Karpas-422 (cell line): Measurements from ENCODE around the gene PSMB2. TPM values are rescaled to one million over a fixed set of nuclear protein-coding genes. Genes with fewer than 3 reads are reported as not detected.

Source experiments
- DNase-seq: peaks from one replicate; pipeline ENCODE4 v3.0.0-alpha.2; 2015
- H2AFZ ChIP-seq: fragments of 200-600 bp; sonication (generic); 2 replicates; pipeline ENCODE4 v1.6.1; 2014; ENCODE audit warnings: antibody characterized with exemption, low read length, mixed read lengths
- H3K27ac ChIP-seq: fragments of 200-600 bp; sonication (generic); 2 replicates; pipeline ENCODE4 v1.5.1; 2014; ENCODE audit warnings: mild to moderate bottlenecking, low read length, moderate library complexity
- H3K27me3 ChIP-seq: fragments of 200-600 bp; sonication (generic); 2 replicates; pipeline ENCODE4 v1.6.1; 2014; ENCODE audit warnings: low read length, mixed read lengths
- H3K36me3 ChIP-seq: fragments of 200-600 bp; sonication (generic); 2 replicates; pipeline ENCODE4 v1.6.1; 2014; ENCODE audit warnings: low read length, mixed read lengths; ENCODE audit not compliant: insufficient read depth
- H3K4me1 ChIP-seq: fragments of 200-600 bp; sonication (generic); 2 replicates; pipeline ENCODE4 v1.6.1; 2014; ENCODE audit warnings: mild to moderate bottlenecking, low read length, mixed read lengths
- H3K4me2 ChIP-seq: fragments of 200-600 bp; sonication (generic); 2 replicates; pipeline ENCODE4 v1.6.1; 2014; ENCODE audit warnings: low read length, low read depth, mild to moderate bottlenecking; ENCODE audit not compliant: poor library complexity, severe bottlenecking
- H3K4me3 ChIP-seq: fragments of 200-600 bp; sonication (generic); 2 replicates; pipeline ENCODE4 v1.5.1; 2014; ENCODE audit warnings: mild to moderate bottlenecking, antibody characterized with exemption, low read length, mixed read lengths
- H3K79me2 ChIP-seq: fragments of 200-600 bp; sonication (generic); 2 replicates; pipeline ENCODE4 v1.6.1; 2014; ENCODE audit warnings: mild to moderate bottlenecking, low read length, mixed read lengths
- H3K9ac ChIP-seq: fragments of 200-600 bp; sonication (generic); 2 replicates; pipeline ENCODE4 v1.6.0; 2014; ENCODE audit warnings: low read length
- H3K9me2 ChIP-seq: fragments of 200-600 bp; sonication (generic), shearing (Covaris generic); replicated peaks from 2 replicates; pipeline ENCODE4 v1.6.0; 2014; ENCODE audit warnings: mild to moderate bottlenecking, low read length, moderate library complexity; ENCODE audit not compliant: insufficient read depth
- H3K9me3 ChIP-seq: fragments of 300-700, 200-600 bp; sonication (generic); 2 replicates; pipeline ENCODE4 v1.6.1; 2014; ENCODE audit warnings: low read length, mixed read lengths
- H4K20me1 ChIP-seq: fragments of 200-600 bp; sonication (generic); 2 replicates; pipeline ENCODE4 v1.6.1; 2014; ENCODE audit warnings: mild to moderate bottlenecking, antibody characterized with exemption, low read length, low read depth; ENCODE audit not compliant: insufficient read depth
- total RNA-seq: library from RNA; depleted of rRNA; stranded (reverse); fragments of >200 nt; shearing (Covaris generic); gene quantifications from 2 replicates; pipeline ENCODE4 v1.2.3, GENCODE V29; 2014; ENCODE audit warnings: low replicate concordance

The PSMB2 gene
- total RNA-seq, 1 experiment from 2014 or later: 59.7 TPM

GRCh38 chr1:35619237-35620121 lies 21.8 kb downstream of the PSMB2 start:
- no peaks in the 10 kb centered on the region for H3K4me1 ChIP-seq
- no peak for DNase-seq
- 0 out of 2 replicates have a peak, but pooled peaks cover 8% of the 10 kb centered on the region for H4K20me1 ChIP-seq
- no peaks in the 10 kb centered on the region for H3K9me2 ChIP-seq
- no peaks in the 10 kb centered on the region for H3K9me3 ChIP-seq
- no peak overlapping the region for H3K4me3 ChIP-seq
- H3K4me2 ChIP-seq: no peak overlapping the region
- peaks cover 45% of the 10 kb centered on the region for H3K36me3 ChIP-seq
- peaks cover 92% of the 10 kb centered on the region for H3K79me2 ChIP-seq
- H3K27me3 ChIP-seq: no peaks in the 10 kb centered on the region
- H3K9ac ChIP-seq: no peak overlapping the region
- no peak overlapping the region for H3K27ac ChIP-seq
- H2AFZ ChIP-seq: no peak overlapping the region

- Histone ChIP-seq H3K4me2 (no peak overlapping the region), H3K79me2 (peaks cover 95% of the 10 kb centered on the region), H4K20me1 (0 out of 2 replicates have a peak, but pooled peaks cover 12% of the 10 kb centered on the region), H3K4me1 (no peaks in the 10 kb centered on the region), H3K9me3 (no peaks in the 10 kb centered on the region), H3K27ac (no peak overlapping the region), H3K9ac (no peak overlapping the region), H2AFZ (no peak overlapping the region), H3K9me2 (no peaks in the 10 kb centered on the region), H3K4me3 (no peak overlapping the region), H3K27me3 (no peaks in the 10 kb centered on the region), H3K36me3 (peaks cover 57% of the 10 kb centered on the region; the same call in 1 of the 2 replicates)
- DNase-seq: no peak
These were observed 25.9 kb downstream of the PSMB2 start for GRCh38 chr1:35615440-35615839.

GRCh38 chr1:35611655-35612054 lies 29.7 kb downstream of the PSMB2 start:
- H3K36me3 ChIP-seq: peaks cover 64% of the 10 kb centered on the region
- H4K20me1 ChIP-seq: 0 out of 2 replicates have a peak, but pooled peaks cover 12% of the 10 kb centered on the region
- no peak overlapping the region for H3K4me2 ChIP-seq
- no peak overlapping the region for H2AFZ ChIP-seq
- H3K9me2 ChIP-seq: no peaks in the 10 kb centered on the region
- peaks cover 90% of the 10 kb centered on the region for H3K79me2 ChIP-seq
- no peaks in the 10 kb centered on the region for H3K4me1 ChIP-seq
- no peaks in the 10 kb centered on the region for H3K9me3 ChIP-seq
- no peak for DNase-seq
- no peak overlapping the region for H3K4me3 ChIP-seq
- no peak overlapping the region for H3K27ac ChIP-seq
- no peak overlapping the region for H3K9ac ChIP-seq
- no peaks in the 10 kb centered on the region for H3K27me3 ChIP-seq

GRCh38 chr1:35605867-35606182 lies 35.5 kb downstream of the PSMB2 start:
- Histone ChIP-seq H3K36me3 (peaks cover 57% of the 10 kb centered on the region), H3K79me2 (peaks cover 48% of the 10 kb centered on the region), H3K9ac (no peak overlapping the region), H3K4me1 (no peaks in the 10 kb centered on the region), H3K4me2 (no peak overlapping the region), H3K27me3 (no peaks in the 10 kb centered on the region), H3K9me3 (no peaks in the 10 kb centered on the region), H3K9me2 (no peaks in the 10 kb centered on the region), H2AFZ (no peak overlapping the region), H3K27ac (no peak overlapping the region), H4K20me1 (0 out of 2 replicates have a peak, but pooled peaks cover 6% of the 10 kb centered on the region), H3K4me3 (no peak overlapping the region)
- DNase-seq: no peak

- peaks cover 43% of the 10 kb centered on the region for H3K79me2 ChIP-seq
- no peak for DNase-seq
- H3K9me3 ChIP-seq: no peaks in the 10 kb centered on the region
- H3K9me2 ChIP-seq: no peaks in the 10 kb centered on the region
- H3K27ac ChIP-seq: no peak overlapping the region
- peaks cover 62% of the 10 kb centered on the region for H3K36me3 ChIP-seq
- 0 out of 2 replicates have a peak, but pooled peaks cover 6% of the 10 kb centered on the region for H4K20me1 ChIP-seq
- H2AFZ ChIP-seq: no peak overlapping the region
- H3K27me3 ChIP-seq: no peaks in the 10 kb centered on the region
- no peaks in the 10 kb centered on the region for H3K4me1 ChIP-seq
- no peak overlapping the region for H3K9ac ChIP-seq
- H3K4me3 ChIP-seq: no peak overlapping the region
- H3K4me2 ChIP-seq: no peak overlapping the region
These were observed 36.1 kb downstream of the PSMB2 start for GRCh38 chr1:35605071-35605866.

- no peak overlapping the region for H3K4me2 ChIP-seq
- H3K4me3 ChIP-seq: no peak overlapping the region
- no peaks in the 10 kb centered on the region for H3K9me3 ChIP-seq
- H3K9me2 ChIP-seq: no peaks in the 10 kb centered on the region
- no peaks in the 10 kb centered on the region for H3K4me1 ChIP-seq
- no peaks in the 10 kb centered on the region for H3K27me3 ChIP-seq
- 0 out of 2 replicates have a peak, but pooled peaks cover 6% of the 10 kb centered on the region for H4K20me1 ChIP-seq
- H2AFZ ChIP-seq: no peak overlapping the region
- H3K27ac ChIP-seq: no peak overlapping the region
- no peak overlapping the region for H3K9ac ChIP-seq
- peaks cover 54% of the 10 kb centered on the region for H3K36me3 ChIP-seq
- H3K79me2 ChIP-seq: peaks cover 32% of the 10 kb centered on the region
- no peak for DNase-seq
These were observed 37.4 kb downstream of the PSMB2 start for GRCh38 chr1:35603941-35604340.

GRCh38 chr1:35603468-35603867 lies 37.9 kb downstream of the PSMB2 start:
- no peak for DNase-seq
- Histone ChIP-seq H3K27me3 (no peaks in the 10 kb centered on the region), H3K36me3 (peaks cover 49% of the 10 kb centered on the region)

GRCh38 chr1:35600593-35600992 lies 40.7 kb downstream of the PSMB2 start:
- H3K4me2 ChIP-seq: no peak overlapping the region
- peaks cover 4% of the 10 kb centered on the region for H3K79me2 ChIP-seq
- no peak overlapping the region for H2AFZ ChIP-seq
- no peak for DNase-seq
- H3K4me1 ChIP-seq: no peaks in the 10 kb centered on the region
- H3K9me3 ChIP-seq: no peaks in the 10 kb centered on the region
- no peak overlapping the region for H3K27ac ChIP-seq
- H3K36me3 ChIP-seq: peaks cover 33% of the 10 kb centered on the region; the same call in 1 of the 2 replicates
- no peak overlapping the region for H3K4me3 ChIP-seq
- H3K27me3 ChIP-seq: no peaks in the 10 kb centered on the region
- no peak overlapping the region for H3K9ac ChIP-seq
- H3K9me2 ChIP-seq: no peaks in the 10 kb centered on the region
- 0 out of 2 replicates have a peak, but pooled peaks cover 2% of the 10 kb centered on the region for H4K20me1 ChIP-seq

More at GRCh38 chr1:35603468-35603867, 37.9 kb downstream of the PSMB2 start:
- no peak overlapping the region for H3K4me2 ChIP-seq
- no peaks in the 10 kb centered on the region for H3K4me1 ChIP-seq
- no peak overlapping the region for H2AFZ ChIP-seq
- H3K9ac ChIP-seq: no peak overlapping the region
- H4K20me1 ChIP-seq: 0 out of 2 replicates have a peak, but pooled peaks cover 6% of the 10 kb centered on the region
- H3K4me3 ChIP-seq: no peak overlapping the region
- no peaks in the 10 kb centered on the region for H3K9me2 ChIP-seq
- no peaks in the 10 kb centered on the region for H3K9me3 ChIP-seq
- no peak overlapping the region for H3K27ac ChIP-seq
- H3K79me2 ChIP-seq: peaks cover 28% of the 10 kb centered on the region
